GM18505 (cell line): ENCODE measurements around the gene ABCA8.

Source experiments
- ATAC-seq: cut with Tn5 transposase; IDR thresholded peaks from one replicate; pipeline ENCODE4 v1.9.1; 2021; ENCODE audit not compliant: unreplicated experiment
- POLR2A ChIP-seq: IDR thresholded peaks from 4 replicates; pipeline ENCODE4 v1.6.1; 2011; ENCODE audit warnings: borderline replicate concordance; ENCODE audit not compliant: insufficient read depth, insufficient read length; ENCODE audit errors: extremely low read depth

ABCA8 gene

DNA sequence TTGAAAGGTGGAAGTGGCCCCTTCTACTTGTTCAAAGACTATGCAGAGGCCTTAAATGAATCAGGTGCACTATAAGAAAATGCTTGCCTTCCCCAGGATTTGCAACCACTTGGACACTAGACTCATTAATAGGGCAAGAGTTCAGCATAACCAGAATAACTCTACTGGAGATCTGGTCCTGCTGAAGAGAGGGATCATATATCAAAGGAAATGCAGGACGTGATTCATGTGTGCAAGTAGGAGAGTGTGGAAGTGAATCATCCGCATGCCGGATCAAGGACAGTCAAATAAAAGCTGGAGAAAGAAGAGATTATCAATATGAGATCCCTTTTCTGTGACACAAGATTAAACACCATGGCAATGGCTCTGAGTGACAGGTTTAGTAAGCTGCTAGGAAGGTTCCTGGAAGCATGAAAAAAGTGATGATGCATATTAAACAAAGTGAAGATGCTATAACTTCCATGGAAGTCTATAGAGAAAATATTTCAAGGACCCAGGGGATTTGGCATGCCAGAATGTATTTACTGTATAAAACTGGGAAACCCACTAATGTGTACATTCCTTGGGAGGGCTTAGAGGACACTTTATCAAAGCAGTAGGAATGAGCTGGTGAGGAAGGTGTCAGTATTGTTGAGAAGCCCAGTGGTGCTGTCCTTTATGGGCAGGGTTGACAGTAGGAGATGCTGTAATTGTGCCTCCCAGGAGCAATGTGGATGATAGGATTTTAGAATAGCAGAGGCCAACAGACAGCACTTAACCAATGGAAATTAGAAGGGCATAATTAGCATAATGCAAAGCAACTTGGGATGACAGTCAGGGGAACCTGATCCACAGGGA is 133.1 kb downstream of the ABCA8 start:
- no peak for ATAC-seq
- no peak for TF ChIP-seq POLR2A

GRCh38 chr17:68820825-68821481 is 134.2 kb downstream of the ABCA8 start:
- ATAC-seq: no peak
- no peak for TF ChIP-seq POLR2A

DNA sequence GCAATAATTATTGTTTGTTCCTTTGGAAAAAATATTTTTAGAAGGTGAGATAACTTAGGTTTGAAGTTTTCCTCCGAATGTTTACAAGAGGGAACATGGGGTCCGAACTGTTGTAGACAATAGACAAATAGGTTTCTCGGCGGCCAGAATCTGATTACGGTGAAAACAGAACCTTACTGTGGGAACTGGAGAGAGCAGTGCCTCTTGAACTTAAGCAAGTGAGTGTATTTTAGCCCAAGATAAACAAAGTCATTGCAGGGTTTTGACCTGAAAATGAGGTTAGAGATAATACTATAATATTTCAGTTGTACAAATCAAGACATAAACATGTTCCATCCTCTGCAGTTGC is 134.7 kb downstream of the ABCA8 start:
- TF ChIP-seq POLR2A: no peak

GRCh38 chr17:68819465-68819864 is 135.7 kb downstream of the ABCA8 start:
- TF ChIP-seq POLR2A: no peak
- ATAC-seq: no peak

More for the DNA sequence above, 134.7 kb downstream of the ABCA8 start:
- no peak for ATAC-seq
